Fibroblast of lung (primary cell): ENCODE measurements around the gene CCDC73. TPM values are rescaled to one million over a fixed set of nuclear protein-coding genes. Genes with fewer than 3 reads are reported as not detected.

Experiments used
- DNase-seq, 2 donors: peaks; one replicate each; pipeline versions ENCODE4 v3.0.0 to v3.0.0-alpha.2; 2010; ENCODE audit warnings: low read depth in 2 of 2
- H2AFZ ChIP-seq: 2 replicates; pipeline ENCODE4 v1.5.1; 2012; ENCODE audit warnings: low read length, control low read depth, inconsistent platforms
- H3K27ac ChIP-seq: 2 replicates; pipeline ENCODE4 v1.5.1; 2011; ENCODE audit warnings: low read length, control low read depth; ENCODE audit not compliant: insufficient read depth
- H3K27me3 ChIP-seq: 2 replicates; pipeline ENCODE4 v1.5.1; 2011; ENCODE audit warnings: mild to moderate bottlenecking, low read length; ENCODE audit not compliant: control insufficient read depth, insufficient read depth
- H3K36me3 ChIP-seq: 2 replicates; pipeline ENCODE4 v1.5.1; 2011; ENCODE audit warnings: low read length; ENCODE audit not compliant: control insufficient read depth, insufficient read depth
- H3K4me1 ChIP-seq: 2 replicates; pipeline ENCODE4 v1.5.1; 2011; ENCODE audit warnings: low read length; ENCODE audit not compliant: control insufficient read depth, insufficient read depth; ENCODE audit errors: extremely low read depth
- H3K4me2 ChIP-seq: 2 replicates; pipeline ENCODE4 v1.5.1; 2011; ENCODE audit warnings: low read length, control low read depth; ENCODE audit not compliant: insufficient read depth; ENCODE audit errors: extremely low read depth
- H3K4me3 ChIP-seq, 4 experiments: fragments of 200-600 bp in 1 of 4; sonication (generic) in 1 of 4; replicated peaks in 1 of 4; 2 replicates each; pipeline ENCODE4 v1.5.1; 2011 to 2016; ENCODE audit warnings: low read length in 4 of 4, low read depth in 3 of 4, mild to moderate bottlenecking in 3 of 4, control low read depth in 2 of 4, inconsistent platforms in 1 of 4, mixed read lengths in 1 of 4; ENCODE audit not compliant: insufficient read depth in 1 of 4; ENCODE audit errors: control extremely low read depth in 1 of 4
- H3K79me2 ChIP-seq: 2 replicates; pipeline ENCODE4 v1.5.1; 2012; ENCODE audit warnings: mild to moderate bottlenecking, low read length, inconsistent platforms; ENCODE audit not compliant: control insufficient read depth, insufficient read depth
- H3K9ac ChIP-seq: 2 replicates; pipeline ENCODE4 v1.5.1; 2011; ENCODE audit warnings: mild to moderate bottlenecking, low read length, control low read depth; ENCODE audit not compliant: insufficient read depth
- H3K9me3 ChIP-seq: 2 replicates; pipeline ENCODE4 v1.5.1; 2012; ENCODE audit warnings: low read depth, low read length; ENCODE audit not compliant: control insufficient read depth, insufficient read depth
- H4K20me1 ChIP-seq: 2 replicates; pipeline ENCODE4 v1.5.1; 2011; ENCODE audit warnings: low read length; ENCODE audit not compliant: control insufficient read depth, insufficient read depth; ENCODE audit errors: extremely low read depth
- CTCF ChIP-seq, 2 donors: IDR thresholded peaks in 1 of 2; conservative IDR thresholded peaks in 1 of 2; 1 replicate in 1 of 2; 2 replicates in 1 of 2; pipeline ENCODE4 v1.5.1; 2011 to 2012; ENCODE audit warnings: low read length in 2 of 2, control low read depth in 1 of 2, inconsistent platforms in 1 of 2, low read depth in 1 of 2, mild to moderate bottlenecking in 1 of 2
- EZH2 ChIP-seq: IDR thresholded peaks from 2 replicates; pipeline ENCODE4 v1.5.1; 2012; ENCODE audit warnings: low read length, control low read depth, mild to moderate bottlenecking; ENCODE audit errors: missing control alignments
- polyA plus RNA-seq, 2 donors: library from polyadenylated mRNA; depleted of rRNA in 1 of 2; stranded (reverse) in 1 of 2; unstranded in 1 of 2; fragments of >200 nt; gene quantifications; 2 replicates each; pipeline ENCODE4 v1.2.1, GENCODE V29; 2011 to 2012; ENCODE audit warnings: missing spikeins in 1 of 2
- total RNA-seq: library from RNA; depleted of rRNA; stranded (reverse); fragments of >200 nt; gene quantifications from 2 replicates; pipeline ENCODE4 v1.2.1, GENCODE V29; 2014

The CCDC73 gene
- total and polyA plus RNA-seq, 2 donors (not counting 1 experiment from before 2014, with no cell fraction given), result under 0.01 TPM; not detected in 1

GRCh38 chr11:32839308-32839707 is 44.8 kb upstream of the CCDC73 start:
- TF ChIP-seq CTCF (conservative IDR thresholded peaks at IDR 0.05 in 1 of 2, IDR thresholded peaks at IDR 0.05 in 1 of 2; ENCODE audit: low read depth in 1 of 2, low read length in 2 of 2), result no peak
- TF ChIP-seq EZH2, result no peak
- Histone ChIP-seq H3K4me1 (no peaks in the 10 kb centered on the region), H3K79me2 (no peaks in the 10 kb centered on the region), H4K20me1 (no peaks in the 10 kb centered on the region), H3K27me3 (no peaks in the 10 kb centered on the region), H3K9me3 (no peaks in the 10 kb centered on the region), H3K27ac (no peak overlapping the region), H3K9ac (no peak overlapping the region), H2AFZ (no peak overlapping the region), H3K4me2 (no peak overlapping the region), H3K4me3 (no peak overlapping the region), H3K36me3 (no peaks in the 10 kb centered on the region)
- DNase-seq, result no peak

DNA sequence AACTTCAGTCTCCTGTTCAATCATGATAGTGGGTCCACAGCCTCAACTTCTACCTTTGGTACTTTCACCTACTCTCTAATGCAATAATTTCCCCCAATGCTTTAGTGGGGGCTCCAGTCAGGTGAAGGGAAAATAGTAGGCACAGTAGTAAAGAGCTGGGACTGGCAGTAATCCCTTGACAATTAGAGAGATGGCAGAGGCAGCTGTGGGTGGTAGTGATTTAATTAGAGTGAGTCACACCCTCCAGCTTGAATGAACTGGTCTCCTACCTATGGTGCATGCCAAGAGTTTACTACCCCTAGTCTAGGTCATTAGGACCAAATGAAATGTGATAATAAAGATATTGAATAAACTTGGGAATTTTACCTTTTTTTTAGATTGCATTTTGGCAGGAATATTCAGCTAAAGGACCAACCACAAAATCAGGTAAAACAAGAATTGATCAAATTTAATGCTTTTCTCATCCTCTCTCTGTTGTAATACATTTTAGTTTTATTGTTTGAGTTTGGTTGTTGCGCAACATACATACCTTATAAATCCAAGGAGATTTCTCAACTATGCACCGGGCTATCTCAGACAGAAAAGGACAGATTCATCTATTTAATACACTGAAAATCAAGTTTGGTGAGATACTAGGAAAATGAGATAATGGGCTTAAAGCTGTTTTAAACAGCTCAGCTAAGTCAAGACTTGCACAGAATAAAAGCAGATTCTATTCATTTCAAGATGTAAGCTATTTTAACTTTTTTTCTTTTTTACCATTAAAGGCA is 44.2 kb upstream of the CCDC73 start:
- H3K9me3 ChIP-seq, result no peaks in the 10 kb centered on the region
- no peaks in the 10 kb centered on the region for H3K27me3 ChIP-seq
- no peak overlapping the region for H3K9ac ChIP-seq
- H4K20me1 ChIP-seq, result no peaks in the 10 kb centered on the region
- H3K79me2 ChIP-seq, result no peaks in the 10 kb centered on the region
- H3K4me3 ChIP-seq, result no peak overlapping the region
- no peak overlapping the region for H3K4me2 ChIP-seq
- TF ChIP-seq EZH2, result no peak
- no peak for TF ChIP-seq CTCF (conservative IDR thresholded peaks at IDR 0.05 in 1 of 2, IDR thresholded peaks at IDR 0.05 in 1 of 2; ENCODE audit: low read depth in 1 of 2, low read length in 2 of 2)
- no peak overlapping the region for H2AFZ ChIP-seq
- no peak for DNase-seq
- H3K27ac ChIP-seq, result no peak overlapping the region
- no peaks in the 10 kb centered on the region for H3K4me1 ChIP-seq
- no peaks in the 10 kb centered on the region for H3K36me3 ChIP-seq

- peaks cover 4% of the 10 kb centered on the region for H3K27me3 ChIP-seq
- no peaks in the 10 kb centered on the region for H3K79me2 ChIP-seq
- no peak overlapping the region for H3K4me3 ChIP-seq
- H3K27ac ChIP-seq, result no peak overlapping the region
- H3K36me3 ChIP-seq, result no peaks in the 10 kb centered on the region
- no peaks in the 10 kb centered on the region for H3K4me1 ChIP-seq
- no peak overlapping the region for H3K9ac ChIP-seq
- DNase-seq, result no peak
- no peaks in the 10 kb centered on the region for H4K20me1 ChIP-seq
- H3K9me3 ChIP-seq, result no peaks in the 10 kb centered on the region
- TF ChIP-seq CTCF (conservative IDR thresholded peaks at IDR 0.05 in 1 of 2, IDR thresholded peaks at IDR 0.05 in 1 of 2; ENCODE audit: low read depth in 1 of 2, low read length in 2 of 2) (no peak), EZH2 (no peak)
- H3K4me2 ChIP-seq, result no peak overlapping the region
- no peak overlapping the region for H2AFZ ChIP-seq
Measured at GRCh38 chr11:32836946-32837345, 42.5 kb upstream of the CCDC73 start.
